GM23248 (cell line): ENCODE data around the gene DDN. TPM values are rescaled to one million over a fixed set of nuclear protein-coding genes. Genes with fewer than 3 reads are reported as not detected.

Experiments used
- DNase-seq: peaks from one replicate; pipeline ENCODE4 v3.0.0-alpha.2; 2015
- H2AFZ ChIP-seq: fragments of 200-600 bp; sonication (generic); 2 replicates; pipeline ENCODE4 v1.6.1; 2016; ENCODE audit warnings: antibody characterized with exemption
- H3F3A ChIP-seq: fragments of 200-600 bp; sonication (generic); 2 replicates; pipeline ENCODE4 v1.6.1; 2016; ENCODE audit warnings: mild to moderate bottlenecking, antibody characterized with exemption, mixed run types; ENCODE audit not compliant: insufficient read depth
- H3K27ac ChIP-seq: fragments of 200-600 bp; sonication (generic); 2 replicates; pipeline ENCODE4 v1.5.1; 2016; ENCODE audit warnings: mild to moderate bottlenecking
- H3K27me3 ChIP-seq: fragments of 200-600 bp; sonication (generic); replicated peaks from 2 replicates; pipeline ENCODE4 v1.6.1; 2016; ENCODE audit warnings: mild to moderate bottlenecking; ENCODE audit not compliant: insufficient read depth
- H3K36me3 ChIP-seq: fragments of 200-600 bp; sonication (generic); 2 replicates; pipeline ENCODE4 v1.6.1; 2016; ENCODE audit warnings: low read depth, mild to moderate bottlenecking
- H3K4me1 ChIP-seq: fragments of 200-600 bp; sonication (generic); 2 replicates; pipeline ENCODE4 v1.6.1; 2016; ENCODE audit warnings: mild to moderate bottlenecking; ENCODE audit not compliant: insufficient read depth
- H3K4me2 ChIP-seq: fragments of 200-600 bp; sonication (generic); one replicate; pipeline ENCODE4 v1.6.1; 2016; ENCODE audit warnings: mild to moderate bottlenecking; ENCODE audit not compliant: unreplicated experiment
- H3K4me3 ChIP-seq: fragments of 200-600 bp; sonication (generic); 2 replicates; pipeline ENCODE4 v1.5.1; 2016; ENCODE audit warnings: mild to moderate bottlenecking
- H3K79me2 ChIP-seq: fragments of 200-600 bp; sonication (generic); 2 replicates; pipeline ENCODE4 v1.6.1; 2016; ENCODE audit warnings: mild to moderate bottlenecking; ENCODE audit not compliant: insufficient read depth
- H3K9ac ChIP-seq: fragments of 200-600 bp; sonication (generic); 2 replicates; pipeline ENCODE4 v1.6.1; 2016; ENCODE audit warnings: mild to moderate bottlenecking
- H3K9me2 ChIP-seq: fragments of 200-600 bp; sonication (generic); 2 replicates; pipeline ENCODE4 v1.6.1; 2016; ENCODE audit warnings: mixed run types, mild to moderate bottlenecking, moderate library complexity; ENCODE audit not compliant: insufficient read depth
- H3K9me3 ChIP-seq: fragments of 200-600 bp; sonication (generic); one replicate; pipeline ENCODE4 v1.6.1; 2017; ENCODE audit warnings: low read depth
- H4K20me1 ChIP-seq: fragments of 200-600 bp; sonication (generic); 2 replicates; pipeline ENCODE4 v1.6.0; 2016; ENCODE audit not compliant: insufficient read depth
- EZH2 ChIP-seq: fragments of 200-600 bp; sonication (generic); IDR thresholded peaks from 2 replicates; pipeline ENCODE4 v1.6.1; 2018; ENCODE audit warnings: antibody characterized with exemption, mild to moderate bottlenecking; ENCODE audit not compliant: insufficient read depth, poor library complexity, severe bottlenecking
- EZH2phosphoT487 ChIP-seq: fragments of 200-600 bp; sonication (generic); IDR thresholded peaks from 2 replicates; pipeline ENCODE4 v1.6.1; 2018; ENCODE audit warnings: antibody characterized with exemption, moderate library complexity, mild to moderate bottlenecking, low read depth; ENCODE audit not compliant: insufficient read depth
- WGBS, 2 experiments: methylation state at CpG; one replicate each; pipeline ENCODE4 v1.1.6; 2015 to 2017; ENCODE audit warnings: low lambda C conversion rate in 2 of 2, low coverage in 1 of 2; ENCODE audit errors: missing lambda C conversion rate in 2 of 2; 5-methylcytosine and 5-hydroxymethylcytosine counted together
- in situ Hi-C: fragments of 300-500 bp; cut with MboI; formaldehyde crosslinking; loops from 2 replicates; pipeline ENCODE4 v1.15.0; 2020
- polyA plus RNA-seq: library from polyadenylated mRNA; unstranded; fragments of >200 nt; fragmentation: Nextera tagmentation; extraction: Ambion mirVana; gene quantifications from 2 replicates; pipeline ENCODE4 v1.2.1, GENCODE V29; 2016
- total RNA-seq: library from RNA; depleted of rRNA; stranded (reverse); fragments of >200 nt; shearing (Covaris generic); gene quantifications from 2 replicates; pipeline ENCODE4 v1.2.3, GENCODE V29; 2014; rRNA removed

The DDN gene
- total RNA-seq (0.13 TPM in 1 of 2 replicates, not detected in the other), polyA plus RNA-seq (0.06 TPM in 1 of 2 replicates, not detected in the other)

- Histone ChIP-seq H3K4me1 (peaks cover 12% of the 10 kb centered on the region), H4K20me1 (no peaks in the 10 kb centered on the region), H3K27me3 (no peaks in the 10 kb centered on the region), H3K79me2 (no peaks in the 10 kb centered on the region), H3K9me2 (no peaks in the 10 kb centered on the region), H3K9ac (peak within 1 kb of the TSS; percentile 42), H3K4me2 (peak within 1 kb of the TSS; percentile 73), H3K36me3 (peaks cover 8% of the 10 kb centered on the region; the same call in 1 of the 2 replicates), H2AFZ (peak within 1 kb of the TSS; percentile 41), H3K9me3 (no peaks in the 10 kb centered on the region), H3F3A (0 out of 2 replicates have a peak, but pooled peaks cover 5% of the 10 kb centered on the region), H3K4me3 (peak within 1 kb of the TSS; percentile 60), H3K27ac (no peak within 1 kb of the TSS)
- 2% methylated on average over 29 to 30 of the region's 30 CpGs for WGBS, 2 experiments
- TF ChIP-seq EZH2phosphoT487, result no peak
- TF ChIP-seq EZH2, result no peak
- in situ Hi-C loops, result no loop called here
- peak; percentile 78 for DNase-seq
These were observed at the start of gene DDN for GRCh38 chr12:48999371-49000131. DDN (minus strand) TSS chr12:48999375; CDS start chr12:48999287, 88 bp downstream.

- H4K20me1 ChIP-seq, result no peaks in the 10 kb centered on the region
- H3K27me3 ChIP-seq, result no peaks in the 10 kb centered on the region
- H3F3A ChIP-seq, result no peaks in the 10 kb centered on the region
- in situ Hi-C loops, result no loop called here
- H3K4me3 ChIP-seq, result no peak overlapping the region
- no peak overlapping the region for H3K4me2 ChIP-seq
- no peak for DNase-seq
- no peaks in the 10 kb centered on the region for H3K9me3 ChIP-seq
- peaks cover 46% of the 10 kb centered on the region for H3K36me3 ChIP-seq
- TF ChIP-seq EZH2 (no peak), EZH2phosphoT487 (no peak)
- H3K27ac ChIP-seq, result no peak overlapping the region
- H2AFZ ChIP-seq, result no peak overlapping the region
- WGBS, 2 experiments, result 90 to 91% methylated on average over 10 of the region's 10 CpGs
- no peaks in the 10 kb centered on the region for H3K9me2 ChIP-seq
- H3K4me1 ChIP-seq, result peaks cover 3% of the 10 kb centered on the region; the same call in 1 of the 2 replicates
- H3K79me2 ChIP-seq, result peaks cover 73% of the 10 kb centered on the region
- no peak overlapping the region for H3K9ac ChIP-seq
These were observed 49.8 kb upstream of the DDN start for GRCh38 chr12:49048953-49049352.

- no peak for TF ChIP-seq EZH2
- no peak for TF ChIP-seq EZH2phosphoT487
These were observed 47.1 kb upstream of the DDN start for GRCh38 chr12:49046129-49046895.

GRCh38 chr12:49044660-49045059 lies 45.5 kb upstream of the DDN start:
- peaks cover 48% of the 10 kb centered on the region for H3K36me3 ChIP-seq
- no peak overlapping the region for H3K4me3 ChIP-seq
- H3K9me3 ChIP-seq, result no peaks in the 10 kb centered on the region
- no peaks in the 10 kb centered on the region for H3K27me3 ChIP-seq
- H3K27ac ChIP-seq, result no peak overlapping the region
- H3K9me2 ChIP-seq, result no peaks in the 10 kb centered on the region
- no peak overlapping the region for H3K9ac ChIP-seq
- WGBS, 2 experiments, result 94 to 95% methylated on average over 12 of the region's 12 CpGs
- no peak for DNase-seq
- peaks cover 1% of the 10 kb centered on the region; the same call in 1 of the 2 replicates for H3K4me1 ChIP-seq
- H4K20me1 ChIP-seq, result no peaks in the 10 kb centered on the region
- H3K79me2 ChIP-seq, result peaks cover 31% of the 10 kb centered on the region
- no peak overlapping the region for H2AFZ ChIP-seq
- no peak overlapping the region for H3K4me2 ChIP-seq
- TF ChIP-seq EZH2, result no peak
- no peak for TF ChIP-seq EZH2phosphoT487
- no peaks in the 10 kb centered on the region for H3F3A ChIP-seq
- in situ Hi-C loops, result no loop called here

More at GRCh38 chr12:49046129-49046895, 47.1 kb upstream of the DDN start:
- Histone ChIP-seq H3K4me1 (peaks cover 3% of the 10 kb centered on the region; the same call in 1 of the 2 replicates), H3K4me2 (no peak overlapping the region), H3K79me2 (peaks cover 46% of the 10 kb centered on the region), H3K9me2 (no peaks in the 10 kb centered on the region), H3K27me3 (no peaks in the 10 kb centered on the region), H3K9ac (no peak overlapping the region), H2AFZ (no peak overlapping the region), H3K36me3 (peaks cover 58% of the 10 kb centered on the region), H3K4me3 (no peak overlapping the region), H3F3A (no peaks in the 10 kb centered on the region), H4K20me1 (no peaks in the 10 kb centered on the region), H3K9me3 (no peaks in the 10 kb centered on the region), H3K27ac (no peak overlapping the region)
- DNase-seq, result no peak
- in situ Hi-C loops, result no loop called here
- WGBS, 2 experiments, result 90 to 92% methylated on average over 12 of the region's 12 CpGs
